KOPT-K1 (cell line): ENCODE measurements around the gene ST3GAL5.
A peak's percentile ranks its signal among the peaks of the same experiment; 100 is the strongest.
"Not testable (repeated sequence)": the region's sequence is repeated elsewhere in the genome, so short reads cannot be mapped to it uniquely, and the experiment has no call there.

Source experiments
- H3K27ac ChIP-seq: fragments of 200-600 bp; sonication (generic); 2 replicates; pipeline ENCODE4 v1.5.1; 2016; ENCODE audit warnings: antibody characterized with exemption, mild to moderate bottlenecking, low read depth, low read length; ENCODE audit not compliant: poor library complexity, severe bottlenecking
- H3K36me3 ChIP-seq: fragments of 200-600 bp; sonication (generic); 2 replicates; pipeline ENCODE4 v1.5.1; 2017; ENCODE audit warnings: antibody characterized with exemption, mild to moderate bottlenecking, low read length, moderate library complexity; ENCODE audit not compliant: insufficient read depth
- H3K9me3 ChIP-seq: fragments of 200-600 bp; sonication (generic); 2 replicates; pipeline ENCODE4 v1.5.1; 2017; ENCODE audit warnings: antibody characterized with exemption, low read length, mild to moderate bottlenecking; ENCODE audit not compliant: insufficient read depth, poor library complexity, severe bottlenecking

The ST3GAL5 gene

GRCh38 chr2:85852152-85852840 lies 36.5 kb downstream of the ST3GAL5 start:
- peaks cover 16% of the 10 kb centered on the region for H3K9me3 ChIP-seq
- H3K36me3 ChIP-seq: peaks cover 23% of the 10 kb centered on the region
- peak overlapping the region; percentile 91 for H3K27ac ChIP-seq

DNA sequence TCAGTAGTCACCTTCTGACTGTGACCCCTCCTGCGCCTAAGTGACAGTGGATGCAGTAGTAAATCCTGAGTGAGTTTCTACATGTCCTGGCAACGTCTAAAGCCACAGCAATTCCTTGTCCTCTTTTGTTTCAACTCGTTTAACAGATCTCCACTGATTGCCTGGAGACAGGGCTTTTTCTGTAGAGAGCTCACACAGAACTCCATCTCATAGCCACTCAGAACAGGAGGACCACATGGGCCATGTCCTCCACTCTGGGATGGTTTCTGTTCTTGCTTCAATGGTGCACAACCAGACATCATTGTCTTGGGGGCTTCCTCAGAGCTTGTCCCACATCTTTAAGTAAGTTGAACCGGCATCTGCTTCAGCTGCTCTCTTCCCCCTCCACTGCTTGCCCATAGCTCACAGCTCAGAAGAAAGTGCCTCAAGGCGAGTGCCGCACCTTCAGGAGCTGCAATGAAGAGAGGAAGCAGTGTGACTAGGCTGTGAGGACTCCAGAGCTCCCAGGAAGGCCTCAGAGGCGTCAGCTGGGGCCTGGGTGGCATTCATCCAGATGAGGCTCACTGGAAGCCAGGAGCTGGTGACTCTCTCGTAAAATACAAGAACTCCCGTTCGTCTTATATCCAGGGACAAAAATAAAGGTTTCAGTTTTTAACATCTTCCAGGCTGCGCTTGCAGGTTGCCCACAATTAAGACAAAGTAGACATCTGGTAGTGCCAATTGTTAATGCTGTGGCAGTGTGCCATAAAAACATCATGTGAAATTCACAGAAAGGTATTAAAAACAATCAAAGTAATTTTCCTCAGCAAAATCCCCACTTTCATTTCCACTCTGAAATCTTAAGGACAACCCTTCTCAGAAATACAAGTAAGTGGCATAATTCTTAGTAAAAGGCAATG lies 37.3 kb downstream of the ST3GAL5 start:
- H3K27ac ChIP-seq: peak overlapping the region; percentile 91
- H3K36me3 ChIP-seq: peaks cover 29% of the 10 kb centered on the region
- H3K9me3 ChIP-seq: peaks cover 16% of the 10 kb centered on the region

- peaks cover 37% of the 10 kb centered on the region for H3K36me3 ChIP-seq
- H3K9me3 ChIP-seq: peaks cover 8% of the 10 kb centered on the region
- H3K27ac ChIP-seq: no peak overlapping the region
Observed at GRCh38 chr2:85850451-85850850, 38.3 kb downstream of the ST3GAL5 start.

DNA sequence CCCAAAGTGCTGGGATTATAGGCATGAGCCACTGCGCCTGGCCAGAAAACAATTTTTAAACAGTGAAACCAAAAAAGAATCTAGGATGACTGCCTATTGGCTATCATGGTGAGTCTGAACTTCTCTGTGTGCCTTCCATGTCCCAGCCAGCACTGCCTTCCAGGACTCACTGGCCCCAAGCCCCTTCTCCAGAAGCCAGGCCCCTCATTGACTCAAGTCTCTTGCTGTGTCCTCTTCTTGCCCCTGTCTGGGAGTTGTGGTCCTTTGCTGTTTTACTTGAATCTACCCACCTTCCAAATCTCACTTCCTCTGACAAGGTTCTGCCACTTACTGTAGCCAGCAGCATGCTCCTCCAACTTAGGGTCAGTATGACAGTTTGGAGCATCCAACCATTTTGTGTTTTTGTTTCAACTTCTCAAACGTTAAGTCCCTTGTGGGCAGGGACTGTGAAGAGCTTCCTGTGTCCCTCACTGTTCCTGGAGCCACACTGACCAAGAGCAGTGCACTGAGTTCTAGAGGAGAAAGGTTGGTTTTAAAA lies 41.7 kb downstream of the ST3GAL5 start:
- Histone ChIP-seq H3K36me3 (peaks cover 53% of the 10 kb centered on the region), H3K9me3 (peaks cover 8% of the 10 kb centered on the region), H3K27ac (no peak overlapping the region)

GRCh38 chr2:85846411-85846810 lies 42.4 kb downstream of the ST3GAL5 start:
- peaks cover 8% of the 10 kb centered on the region for H3K9me3 ChIP-seq
- no peak overlapping the region for H3K27ac ChIP-seq
- peaks cover 60% of the 10 kb centered on the region for H3K36me3 ChIP-seq

- H3K27ac ChIP-seq: no peak overlapping the region
- peaks cover 62% of the 10 kb centered on the region for H3K36me3 ChIP-seq
- H3K9me3 ChIP-seq: peaks cover 8% of the 10 kb centered on the region
Observed at GRCh38 chr2:85844486-85844885, 44.3 kb downstream of the ST3GAL5 start.

DNA sequence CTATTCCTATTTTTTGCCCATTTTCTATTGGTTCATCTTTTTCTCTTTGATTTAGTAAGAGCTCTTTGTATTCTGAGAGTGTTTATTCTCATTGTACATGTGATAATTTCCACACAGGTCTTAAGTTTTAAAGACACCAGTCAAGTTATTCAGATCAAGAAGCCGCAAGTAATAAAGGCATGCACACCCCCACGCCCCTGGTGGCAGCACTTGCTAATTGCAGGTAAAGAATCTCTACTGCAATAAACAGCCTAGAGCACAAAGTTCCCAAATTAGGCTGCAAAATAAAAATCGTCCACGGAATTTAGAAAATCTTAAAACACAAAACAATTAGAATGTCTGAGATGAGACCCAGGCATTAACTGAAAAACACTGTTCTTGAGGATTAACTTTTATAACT lies 45.2 kb downstream of the ST3GAL5 start:
- Histone ChIP-seq H3K9me3 (peaks cover 8% of the 10 kb centered on the region), H3K36me3 (peaks cover 69% of the 10 kb centered on the region), H3K27ac (no peak overlapping the region)

- peaks cover 43% of the 10 kb centered on the region for H3K36me3 ChIP-seq
- H3K9me3 ChIP-seq: peaks cover 11% of the 10 kb centered on the region
- H3K27ac ChIP-seq: no peak overlapping the region
Observed at GRCh38 chr2:85840091-85840490, 48.7 kb downstream of the ST3GAL5 start.

GRCh38 chr2:85839461-85839860 lies 49.3 kb downstream of the ST3GAL5 start:
- peaks cover 16% of the 10 kb centered on the region for H3K9me3 ChIP-seq
- H3K27ac ChIP-seq: no peak overlapping the region
- peaks cover 37% of the 10 kb centered on the region for H3K36me3 ChIP-seq

- Histone ChIP-seq H3K27ac (no peak overlapping the region), H3K36me3 (peaks cover 28% of the 10 kb centered on the region), H3K9me3 (peaks cover 10% of the 10 kb centered on the region)
Observed at GRCh38 chr2:85838641-85839040, 50.1 kb downstream of the ST3GAL5 start.

DNA sequence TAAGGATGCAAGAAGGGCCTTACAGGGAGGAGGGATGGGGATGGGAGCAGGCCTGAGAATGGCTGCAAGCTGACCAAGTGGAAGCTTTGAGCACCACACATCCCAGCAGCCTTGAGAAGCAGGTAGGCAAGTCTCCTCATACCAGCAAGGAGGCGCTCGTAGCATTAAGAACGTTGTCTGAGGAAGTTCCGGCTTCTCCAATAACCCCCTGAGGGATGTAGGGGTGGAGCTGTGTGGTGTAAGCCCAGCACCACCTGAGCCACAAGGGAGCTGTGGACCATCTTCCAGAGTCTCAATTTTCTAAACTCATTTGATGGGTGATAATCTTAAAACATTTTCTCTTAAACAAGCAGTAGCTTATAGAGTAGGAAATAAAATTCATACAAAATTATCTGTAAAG lies 50.6 kb downstream of the ST3GAL5 start:
- H3K9me3 ChIP-seq: peaks cover 8% of the 10 kb centered on the region
- no peak overlapping the region for H3K27ac ChIP-seq
- peaks cover 24% of the 10 kb centered on the region for H3K36me3 ChIP-seq

DNA sequence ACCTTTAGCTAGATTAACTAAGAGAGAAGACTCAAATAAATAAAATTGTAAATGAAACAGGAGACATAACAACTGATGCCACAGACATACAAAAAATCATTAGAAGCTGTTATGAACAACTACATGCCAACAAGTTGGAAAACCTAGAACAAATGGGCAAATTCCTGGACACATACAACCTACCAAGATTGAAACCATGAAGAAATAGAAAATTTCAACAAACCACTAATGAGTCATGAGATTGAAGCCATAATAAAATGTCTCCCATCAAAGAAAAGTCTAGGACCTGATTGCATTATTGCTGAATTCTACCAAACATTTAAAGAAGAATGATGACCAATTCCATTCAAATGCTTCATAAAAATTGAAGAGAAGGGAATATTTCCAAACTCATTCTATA lies 54.3 kb downstream of the ST3GAL5 start:
- H3K27ac ChIP-seq: no peak overlapping the region
- H3K36me3 ChIP-seq: peaks cover 6% of the 10 kb centered on the region
- H3K9me3 ChIP-seq: peaks cover 8% of the 10 kb centered on the region

DNA sequence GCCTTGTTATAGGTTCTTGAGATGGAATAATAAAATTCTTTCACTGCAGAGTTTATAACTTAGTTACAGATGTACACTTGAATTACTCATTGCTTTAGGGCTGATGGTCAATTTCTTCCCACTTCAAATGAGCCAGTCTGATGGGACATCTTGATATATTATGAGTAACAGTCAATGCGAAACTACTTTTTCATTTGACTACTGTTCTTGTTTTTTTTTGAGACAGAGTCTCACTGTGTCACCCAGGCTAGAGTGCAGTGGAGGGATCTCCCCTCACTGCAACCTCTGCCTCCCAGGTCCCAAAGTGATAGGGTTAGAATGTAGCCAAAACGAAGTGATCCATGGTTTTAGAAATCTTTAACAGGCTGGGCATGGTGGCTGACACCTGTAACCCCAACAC lies 57.1 kb downstream of the ST3GAL5 start:
- Histone ChIP-seq H3K27ac (no peak overlapping the region), H3K9me3 (peaks cover 8% of the 10 kb centered on the region), H3K36me3 (no peaks in the 10 kb centered on the region)

- H3K9me3 ChIP-seq: peaks cover 6% of the 10 kb centered on the region
- no peak overlapping the region for H3K27ac ChIP-seq
- no peaks in the 10 kb centered on the region for H3K36me3 ChIP-seq
Observed at GRCh38 chr2:85830645-85831044, 58.1 kb downstream of the ST3GAL5 start.

GRCh38 chr2:85829394-85829793 lies 59.4 kb downstream of the ST3GAL5 start:
- H3K9me3 ChIP-seq, H3K36me3 ChIP-seq, H3K27ac ChIP-seq: not testable (repeated sequence)
